G401.6 (cell line): ENCODE results near the gene ZC2HC1B.
"Not testable (repeated sequence)": the region's sequence is repeated elsewhere in the genome, so short reads cannot be mapped to it uniquely, and the experiment has no call there.

ENCODE experiments used
- FAIRE-seq: peaks from 2 replicates; lab custom pipeline; 2012; peaks lifted over from hg19 to GRCh38; lab: Jason Lieb, UNC

ZC2HC1B gene

GRCh38 chr6:143868808-143869207 is 4.5 kb downstream of the ZC2HC1B start:
- FAIRE-seq, result not testable (repeated sequence)

- not testable (repeated sequence) for FAIRE-seq
Measured at GRCh38 chr6:143871202-143871730, 7.0 kb downstream of the ZC2HC1B start.

- no peak for FAIRE-seq
Measured at GRCh38 chr6:143872201-143872600, 7.9 kb downstream of the ZC2HC1B start.

GRCh38 chr6:143873600-143873999 is 9.3 kb downstream of the ZC2HC1B start:
- FAIRE-seq, result not testable (repeated sequence)

- FAIRE-seq, result not testable (repeated sequence)
Measured at GRCh38 chr6:143874503-143874902, 10.2 kb downstream of the ZC2HC1B start.

- FAIRE-seq, result no peak
Measured at GRCh38 chr6:143877584-143878271, 13.5 kb downstream of the ZC2HC1B start.

- FAIRE-seq, result no peak
Measured at GRCh38 chr6:143878272-143878760, 14.0 kb downstream of the ZC2HC1B start.

GRCh38 chr6:143880412-143880811 is 16.1 kb downstream of the ZC2HC1B start:
- no peak for FAIRE-seq

GRCh38 chr6:143882401-143882930 is 18.2 kb downstream of the ZC2HC1B start:
- FAIRE-seq, result no peak

GRCh38 chr6:143884216-143884900 is 20.1 kb downstream of the ZC2HC1B start:
- no peak for FAIRE-seq

- no peak for FAIRE-seq
Measured at GRCh38 chr6:143885116-143885515, 20.8 kb downstream of the ZC2HC1B start.

- no peak for FAIRE-seq
Measured at GRCh38 chr6:143894655-143895054, 30.4 kb downstream of the ZC2HC1B start.

GRCh38 chr6:143896126-143896860 is 32.0 kb downstream of the ZC2HC1B start:
- FAIRE-seq, result no peak

GRCh38 chr6:143900358-143900757 is 36.1 kb downstream of the ZC2HC1B start:
- FAIRE-seq, result no peak

GRCh38 chr6:143901885-143902750 is 37.8 kb downstream of the ZC2HC1B start:
- FAIRE-seq, result no peak

- FAIRE-seq, result no peak
Measured at GRCh38 chr6:143902827-143903226, 38.6 kb downstream of the ZC2HC1B start.

GRCh38 chr6:143911028-143911427 is 46.8 kb downstream of the ZC2HC1B start:
- no peak for FAIRE-seq

GRCh38 chr6:143912671-143913070 is 48.4 kb downstream of the ZC2HC1B start:
- no peak for FAIRE-seq

GRCh38 chr6:143917026-143917425 is 52.8 kb downstream of the ZC2HC1B start:
- FAIRE-seq, result not testable (repeated sequence)

- no peak for FAIRE-seq
Measured at GRCh38 chr6:143928853-143929252, 64.6 kb downstream of the ZC2HC1B start.

- FAIRE-seq, result no peak
Measured at GRCh38 chr6:143929975-143930374, 65.7 kb downstream of the ZC2HC1B start.
